ENCODE measurements around the gene TRIP12.
"Not testable (repeated sequence)": the region's sequence is repeated elsewhere in the genome, so short reads cannot be mapped to it uniquely, and the experiment has no call there.

Gene TRIP12

GRCh38 chr2:229752970-229753729 is 168.7 kb downstream of the TRIP12 start:
- no peak for DNase-seq

DNA sequence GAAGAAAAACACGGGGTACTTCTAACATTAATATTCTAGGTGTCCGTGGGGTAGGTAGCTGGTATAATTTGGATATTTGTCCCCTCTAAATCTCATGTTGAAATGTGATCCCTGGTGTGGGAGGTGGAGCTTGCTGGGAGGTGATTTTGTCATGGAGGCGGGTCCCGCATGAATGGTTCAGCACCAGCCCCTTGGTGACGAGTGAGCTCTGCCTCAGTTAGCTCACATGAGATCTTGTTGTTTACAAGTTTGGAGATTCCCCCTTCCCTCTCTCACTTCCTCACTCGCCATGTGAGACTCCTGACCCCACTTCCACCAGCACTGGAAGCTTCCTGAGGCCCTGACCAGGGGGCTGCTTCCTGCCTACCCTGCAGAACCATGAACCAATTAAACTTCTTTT is 172.0 kb downstream of the TRIP12 start:
- no peak for DNase-seq

DNA sequence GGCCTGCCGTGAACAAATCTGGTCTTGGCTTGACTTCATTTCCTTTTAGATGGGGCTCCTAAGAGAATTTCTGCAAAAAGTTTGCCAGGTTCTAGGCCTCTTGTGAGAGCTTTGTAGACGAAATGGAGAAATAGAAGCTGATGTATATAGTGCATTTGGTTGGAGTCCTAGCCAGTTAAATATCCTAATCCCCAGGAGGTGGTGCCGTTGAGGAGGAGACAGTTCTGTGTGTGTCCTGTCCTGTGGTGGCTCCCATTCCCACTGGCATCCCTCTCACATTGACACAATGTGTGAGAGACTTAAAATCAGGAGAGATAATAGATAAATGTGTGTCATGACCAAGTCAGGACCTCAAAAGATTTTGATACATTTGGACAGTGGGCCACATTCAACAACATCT is 172.9 kb downstream of the TRIP12 start:
- no peak for DNase-seq

DNA sequence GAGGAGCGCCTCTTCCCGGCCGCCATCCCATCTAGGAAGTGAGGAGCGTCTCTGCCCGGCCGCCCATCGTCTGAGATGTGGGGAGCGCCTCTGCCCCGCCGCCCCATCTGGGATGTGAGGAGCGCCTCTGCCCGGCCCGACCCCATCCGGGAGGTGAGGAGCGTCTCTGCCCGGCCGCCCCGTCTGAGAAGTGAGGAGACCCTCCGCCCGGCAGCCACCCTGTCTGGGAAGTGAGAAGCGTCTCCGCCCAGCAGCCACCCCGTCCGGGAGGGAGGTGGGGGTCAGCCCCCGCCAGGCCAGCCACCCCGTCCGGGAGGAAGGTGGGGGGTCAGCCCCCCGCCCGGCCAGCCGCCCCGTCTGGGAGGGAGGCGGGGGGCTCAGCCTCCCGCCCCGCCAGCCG is 179.1 kb downstream of the TRIP12 start:
- DNase-seq, result not testable (repeated sequence)

DNA sequence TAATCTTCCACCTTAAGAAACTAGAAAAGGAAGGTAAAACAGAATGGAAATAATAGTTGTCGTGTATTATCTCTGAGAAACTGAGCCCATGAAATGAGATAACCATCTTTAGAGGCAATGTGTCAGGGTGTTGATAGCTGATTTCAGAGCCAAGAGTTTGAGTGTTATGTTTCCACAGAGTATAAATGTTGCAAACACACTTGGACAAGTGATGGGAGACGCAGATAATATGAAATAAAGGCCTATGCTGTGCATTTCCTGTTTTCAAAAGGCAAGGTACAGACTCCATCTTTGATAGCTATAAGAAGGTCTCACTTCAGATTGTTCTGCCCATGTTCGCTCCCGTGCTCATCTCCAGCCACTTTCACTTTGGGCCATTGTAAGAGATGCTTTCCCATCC is 181.5 kb downstream of the TRIP12 start:
- DNase-seq, result no peak

DNA sequence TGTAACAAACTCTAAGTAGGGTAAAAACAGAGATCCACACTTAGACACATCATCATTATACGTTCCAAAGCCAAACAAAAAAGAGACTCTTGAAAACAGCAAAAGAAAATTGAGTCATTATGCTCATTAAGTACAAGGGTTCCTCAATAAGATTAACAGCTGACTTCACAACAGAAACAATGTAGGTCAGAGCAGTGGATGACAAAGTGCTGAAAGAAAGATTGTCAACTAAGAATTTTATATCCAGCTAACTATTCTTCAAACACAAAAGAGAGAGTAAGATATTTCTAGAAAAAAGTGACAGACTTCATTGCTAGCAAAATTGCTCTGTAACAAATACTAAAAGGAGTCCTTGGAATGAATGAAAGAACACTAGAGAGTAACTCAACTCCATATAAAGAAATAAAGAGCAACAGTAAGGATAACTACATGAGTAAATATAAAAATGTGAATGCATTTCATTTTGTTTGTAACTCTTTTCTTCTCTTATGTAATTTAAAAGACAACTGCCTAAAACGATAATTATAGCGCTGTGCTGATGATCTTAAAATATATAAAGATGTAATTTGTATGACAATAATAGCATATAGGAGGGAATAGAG is 183.7 kb downstream of the TRIP12 start:
- no peak for DNase-seq

GRCh38 chr2:229734410-229734809 is 187.4 kb downstream of the TRIP12 start:
- DNase-seq, result no peak

DNA sequence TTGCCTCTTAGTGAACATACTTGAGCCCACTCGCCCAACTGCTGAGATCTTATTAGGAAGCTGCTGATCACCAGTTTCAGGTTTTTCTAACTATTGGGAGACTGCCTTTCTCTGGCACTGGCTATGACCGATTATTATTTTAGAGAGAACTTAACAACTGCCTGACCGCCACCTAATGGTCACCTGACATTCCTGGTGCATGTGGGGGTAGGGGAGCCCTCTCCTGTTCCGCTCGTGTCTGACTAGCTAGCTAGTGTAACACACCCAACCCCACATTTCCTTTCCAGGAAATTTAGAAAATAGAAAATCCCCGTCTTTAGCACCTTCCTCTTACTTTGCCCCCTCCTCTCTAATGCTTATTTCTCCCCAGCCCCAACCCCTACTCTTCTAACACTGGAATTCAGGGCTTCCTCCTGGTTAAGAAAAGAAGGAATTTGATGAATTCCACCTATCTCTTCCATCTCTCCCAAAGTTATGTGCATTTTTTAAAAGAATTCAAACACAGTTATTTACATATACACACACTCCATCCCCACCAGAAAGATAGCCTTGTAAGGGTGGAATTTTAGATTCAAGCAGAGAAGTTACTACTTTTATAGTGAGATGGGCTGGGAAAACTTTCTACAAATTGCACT is 188.1 kb downstream of the TRIP12 start:
- DNase-seq, result no peak

GRCh38 chr2:229732897-229733296 is 188.9 kb downstream of the TRIP12 start:
- DNase-seq, result no peak

DNA sequence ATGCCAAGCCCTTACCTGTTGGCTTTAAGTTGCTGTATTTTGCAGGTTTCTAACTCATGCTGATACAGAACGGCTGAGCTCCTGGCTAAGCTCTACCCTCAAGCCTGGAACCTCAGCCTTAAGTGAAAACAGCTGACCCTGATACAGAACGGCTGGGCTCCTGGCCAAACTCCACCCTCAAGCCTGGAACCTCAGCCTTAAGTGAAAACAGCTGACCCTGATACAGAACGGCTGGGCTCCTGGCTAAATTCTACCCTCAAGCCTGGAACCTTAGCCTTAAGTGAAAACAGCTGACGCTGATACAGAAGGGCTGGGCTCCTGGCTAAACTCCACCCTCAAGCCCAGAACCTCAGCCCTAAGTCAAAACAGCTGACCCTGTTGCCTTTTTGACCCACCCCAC is 189.9 kb downstream of the TRIP12 start:
- no peak for DNase-seq

DNA sequence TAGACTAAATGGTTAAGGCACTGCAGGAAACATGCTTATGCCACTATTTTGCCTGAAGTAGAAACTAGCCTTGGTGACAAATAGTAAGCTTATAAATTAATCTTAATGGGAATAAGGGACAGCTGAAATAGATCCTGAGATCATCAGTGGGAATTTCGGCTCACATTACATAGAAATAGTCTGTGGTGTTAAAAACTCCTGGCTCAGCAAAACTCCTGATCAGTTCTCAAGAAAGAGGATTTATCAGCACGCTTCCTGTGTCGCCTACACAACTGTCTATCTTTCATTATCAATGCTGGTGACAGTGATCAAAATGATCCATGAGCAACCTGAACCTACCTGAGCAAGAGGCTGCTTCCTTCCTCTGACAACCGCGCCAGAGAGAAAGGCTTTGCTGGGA is 190.4 kb downstream of the TRIP12 start:
- DNase-seq, result no peak

DNA sequence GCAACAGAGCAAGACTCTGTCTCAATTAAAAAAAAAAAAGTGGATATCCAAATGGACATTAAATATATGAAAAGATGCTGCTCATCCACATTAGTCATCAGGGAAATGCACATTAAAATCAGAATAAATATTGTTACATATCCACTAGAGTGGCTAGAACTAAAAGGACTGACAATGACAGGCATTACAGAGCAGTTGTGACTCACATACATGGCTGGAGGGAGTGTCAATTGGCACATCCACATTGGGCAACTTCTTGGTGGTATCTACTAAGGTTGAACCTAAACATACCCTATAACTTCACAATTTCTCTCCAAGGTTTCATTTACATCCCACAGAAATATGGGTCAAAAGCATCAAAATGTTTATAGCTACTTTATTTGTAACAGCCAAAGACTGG is 193.4 kb downstream of the TRIP12 start:
- no peak for DNase-seq

DNA sequence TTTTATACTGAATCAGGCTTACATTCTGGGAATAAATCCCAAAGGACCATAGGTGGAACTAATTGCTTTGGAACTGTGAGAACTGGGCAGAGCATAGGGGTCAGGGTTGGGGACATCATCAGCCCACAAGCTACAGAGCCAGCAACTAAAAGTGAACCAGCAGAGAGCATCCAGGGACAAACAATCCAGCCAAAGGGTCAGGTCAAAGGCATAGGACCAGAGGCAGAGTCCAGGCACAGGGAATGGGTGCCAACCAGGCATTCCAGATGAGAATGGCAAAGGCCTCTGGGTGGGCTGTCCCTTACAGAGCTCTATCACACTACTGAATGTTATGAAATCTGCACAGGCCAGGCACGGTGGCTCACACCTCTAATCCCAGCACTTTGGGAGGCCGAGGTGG is 195.2 kb downstream of the TRIP12 start:
- DNase-seq, result no peak

GRCh38 chr2:229725716-229726574 is 195.9 kb downstream of the TRIP12 start:
- peak; percentile 55 for DNase-seq

GRCh38 chr2:229723192-229723591 is 198.6 kb downstream of the TRIP12 start:
- not testable (repeated sequence) for DNase-seq

GRCh38 chr2:229719926-229720647 is 201.7 kb downstream of the TRIP12 start:
- no peak for DNase-seq

- DNase-seq, result no peak
Observed at GRCh38 chr2:229718057-229718456, 203.8 kb downstream of the TRIP12 start.

GRCh38 chr2:229715895-229716507 is 205.8 kb downstream of the TRIP12 start:
- DNase-seq, result no peak

GRCh38 chr2:229714736-229715541 is 206.9 kb downstream of the TRIP12 start:
- DNase-seq, result peak; percentile 51

DNA sequence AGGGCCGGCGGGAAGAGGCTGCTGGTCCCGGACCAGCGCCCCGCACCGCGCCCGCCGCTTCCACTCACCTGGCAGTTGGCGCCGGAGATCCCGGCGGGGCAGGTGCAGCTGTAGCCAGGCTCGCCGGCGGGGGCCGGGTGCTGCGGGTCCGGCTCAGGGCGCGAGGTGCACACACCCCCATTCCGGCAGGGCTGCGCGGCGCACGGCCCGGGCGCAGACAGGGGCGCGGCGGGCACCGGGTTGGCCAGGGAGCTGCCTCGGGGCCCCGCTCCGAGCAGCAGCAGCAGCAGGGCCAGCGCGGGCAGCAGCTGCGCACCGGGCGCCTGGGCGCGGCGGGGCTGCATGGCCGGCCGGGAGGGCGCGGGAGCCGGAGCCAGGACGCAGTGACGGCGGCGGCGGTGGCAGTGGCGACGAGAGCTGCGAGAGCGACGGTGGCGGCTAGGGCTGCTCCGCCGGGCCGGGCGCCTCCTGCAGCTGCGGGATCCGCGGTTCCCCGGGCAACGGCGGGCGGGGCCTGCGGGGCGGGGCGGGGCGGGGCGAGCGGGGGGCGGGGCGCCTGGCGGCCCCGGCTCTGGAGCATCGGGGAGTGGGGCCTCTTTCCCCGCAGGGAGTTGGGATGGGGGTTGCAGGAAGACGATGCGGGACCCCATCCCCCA is 207.6 kb downstream of the TRIP12 start, which contains the start of gene DNER:
Gene DNER (minus strand): TSS at position 476 of the 656 bp plus-strand sequence. CDS start 132 bp downstream, at position 344.
- DNase-seq, result peak; percentile 44
